Measurements from ENCODE around the gene NUDCD2. TPM values are rescaled to one million over a fixed set of nuclear protein-coding genes. Genes with fewer than 3 reads are reported as not detected.

The NUDCD2 gene
- total RNA-seq, 6 donors from 2014 or later: 3.1 to 25.6 (median 7.9) TPM

DNA sequence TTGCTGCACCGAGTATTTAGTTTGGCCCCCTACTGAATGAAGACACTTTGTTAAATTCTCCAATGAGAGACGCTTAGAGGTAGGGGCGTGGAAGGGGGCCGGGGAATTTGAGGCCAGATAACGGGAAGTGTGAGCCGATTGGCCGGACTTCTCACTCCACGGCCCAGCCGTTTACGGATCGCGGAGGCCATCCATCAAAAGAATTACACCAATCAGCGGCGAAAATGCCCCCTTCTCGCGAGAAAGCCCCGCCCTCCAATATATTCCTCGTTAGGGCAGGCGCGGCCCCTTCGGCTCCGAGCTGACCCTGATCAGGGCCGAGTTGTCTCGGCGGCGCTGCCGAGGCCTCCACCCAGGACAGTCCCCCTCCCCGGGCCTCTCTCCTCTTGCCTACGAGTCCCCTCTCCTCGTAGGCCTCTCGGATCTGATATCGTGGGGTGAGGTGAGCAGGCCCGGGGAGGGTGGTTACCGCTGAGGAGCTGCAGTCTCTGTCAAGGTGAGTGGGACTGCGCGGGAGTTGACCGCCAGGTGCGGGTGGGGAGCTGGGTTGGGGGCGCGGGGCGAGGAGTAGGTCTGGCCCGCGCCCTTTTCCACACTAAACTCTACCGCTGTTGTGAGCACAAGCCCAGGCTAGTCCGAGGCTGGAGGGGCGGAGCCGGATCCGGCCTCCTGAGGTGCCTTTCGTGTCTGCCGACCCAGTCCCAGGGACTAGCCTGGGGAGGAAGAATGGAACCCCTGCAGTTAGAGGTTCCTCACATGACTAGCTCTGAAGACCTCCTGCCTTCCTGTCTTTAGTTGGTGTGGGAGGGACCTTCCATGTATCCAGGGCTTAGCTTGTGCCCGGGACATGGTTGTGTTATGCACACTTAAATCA is 22.4 kb downstream of the NUDCD2 start, which contains the start of gene CCNG1:
Gene CCNG1, plus strand, starts transcription at position 287 of the 874 bp plus-strand sequence. CDS start 1,662 bp downstream, outside the sequence.
- DNase-seq (peak; percentile 93 to 97), ATAC-seq (ENCODE audit: low FRiP score in 2 of 2) (peak; percentile 98)
- TF ChIP-seq, protein P1, sequence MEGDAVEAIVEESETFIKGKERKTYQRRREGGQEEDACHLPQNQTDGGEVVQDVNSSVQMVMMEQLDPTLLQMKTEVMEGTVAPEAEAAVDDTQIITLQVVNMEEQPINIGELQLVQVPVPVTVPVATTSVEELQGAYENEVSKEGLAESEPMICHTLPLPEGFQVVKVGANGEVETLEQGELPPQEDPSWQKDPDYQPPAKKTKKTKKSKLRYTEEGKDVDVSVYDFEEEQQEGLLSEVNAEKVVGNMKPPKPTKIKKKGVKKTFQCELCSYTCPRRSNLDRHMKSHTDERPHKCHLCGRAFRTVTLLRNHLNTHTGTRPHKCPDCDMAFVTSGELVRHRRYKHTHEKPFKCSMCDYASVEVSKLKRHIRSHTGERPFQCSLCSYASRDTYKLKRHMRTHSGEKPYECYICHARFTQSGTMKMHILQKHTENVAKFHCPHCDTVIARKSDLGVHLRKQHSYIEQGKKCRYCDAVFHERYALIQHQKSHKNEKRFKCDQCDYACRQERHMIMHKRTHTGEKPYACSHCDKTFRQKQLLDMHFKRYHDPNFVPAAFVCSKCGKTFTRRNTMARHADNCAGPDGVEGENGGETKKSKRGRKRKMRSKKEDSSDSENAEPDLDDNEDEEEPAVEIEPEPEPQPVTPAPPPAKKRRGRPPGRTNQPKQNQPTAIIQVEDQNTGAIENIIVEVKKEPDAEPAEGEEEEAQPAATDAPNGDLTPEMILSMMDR (IDR thresholded peaks at IDR 0.05): peak in 1 of 6 experiments; percentile 25
- peak in 3 of 4 donors; percentile 67 to 89 (median 81) for TF ChIP-seq POLR2A (IDR thresholded peaks at IDR 0.05)
- no peak for TF ChIP-seq EP300 (IDR thresholded peaks at IDR 0.05)
- peak; percentile 71 to 95 for TF ChIP-seq POLR2AphosphoS5 (IDR thresholded peaks at IDR 0.05)
- WGBS, 2 donors: 0 to 9% methylated on average over 29 to 47 of the region's 51 CpGs
- peak within 1 kb of the TSS; percentile 71 to 95 (median 82) for H3K4me3 ChIP-seq
- no peaks in the 10 kb centered on the region for H3K27me3 ChIP-seq
- H3K36me3 ChIP-seq: peaks cover 7 to 16% (median 10%) of the 10 kb centered on the region in 4 donors
- H3K9me3 ChIP-seq: no peaks in the 10 kb centered on the region
- H3K27ac ChIP-seq: peak within 1 kb of the TSS; percentile 88 to 94 (median 92)
- H3K4me1 ChIP-seq: peaks cover 20 to 27% (median 24%) of the 10 kb centered on the region in 4 donors

DNA sequence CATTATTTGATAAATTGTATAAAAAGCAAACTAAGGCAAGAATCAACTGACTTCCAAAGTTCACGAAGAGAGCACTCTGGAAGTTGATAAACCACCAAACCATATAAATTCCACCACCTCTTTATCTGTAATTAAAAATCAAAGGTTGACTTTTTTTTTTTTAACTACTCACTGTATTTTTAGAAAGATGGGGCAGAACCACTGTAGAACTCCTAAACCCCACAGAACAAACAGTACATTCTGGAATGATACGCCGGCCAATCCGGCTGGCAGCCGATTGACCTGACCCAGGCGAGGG is 22.9 kb downstream of the NUDCD2 start:
- TF ChIP-seq EP300 (IDR thresholded peaks at IDR 0.05) (no peak), POLR2A (IDR thresholded peaks at IDR 0.05) (no peak), POLR2AphosphoS5 (IDR thresholded peaks at IDR 0.05) (no peak)
- TF ChIP-seq, protein P1 (IDR thresholded peaks at IDR 0.05): no peak
- H3K27me3 ChIP-seq: no peaks in the 10 kb centered on the region
- peaks cover 4 to 10% (median 6%) of the 10 kb centered on the region in 4 donors for H3K36me3 ChIP-seq
- H3K4me3 ChIP-seq: peak overlapping the region in 3 of 4 donors; percentile 73 to 95 (median 91)
- peak overlapping the region; percentile 88 to 94 (median 92) for H3K27ac ChIP-seq
- ATAC-seq (ENCODE audit: low FRiP score in 2 of 2) (no peak), DNase-seq (no peak)
- no peaks in the 10 kb centered on the region for H3K9me3 ChIP-seq
- WGBS, 2 donors: 4 to 5% methylated on average over 6 of the region's 6 CpGs
- peaks cover 20 to 27% (median 24%) of the 10 kb centered on the region in 4 donors for H3K4me1 ChIP-seq

DNA sequence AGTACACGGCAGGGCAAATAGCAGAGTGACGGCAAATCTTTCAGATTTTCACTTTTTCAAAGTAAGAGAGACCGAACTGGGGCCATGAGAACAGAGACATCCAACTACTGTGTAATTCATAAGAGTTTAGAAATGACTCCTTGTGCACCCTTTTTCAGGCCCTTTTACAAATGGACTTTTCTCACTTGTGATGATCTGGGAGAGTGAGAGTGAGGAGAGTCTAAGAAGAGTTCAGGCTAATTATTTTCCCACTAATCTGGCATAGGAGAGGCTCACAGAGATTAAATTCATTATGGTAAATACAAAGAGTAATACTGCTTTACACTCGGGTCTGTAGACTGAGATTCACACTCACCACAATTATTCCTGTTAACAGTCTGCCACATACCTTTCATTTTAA is 23.4 kb downstream of the NUDCD2 start:
- Histone ChIP-seq H3K9me3 (no peaks in the 10 kb centered on the region), H3K27me3 (no peaks in the 10 kb centered on the region), H3K27ac (peak overlapping the region in 3 of 4 donors; percentile 88 to 93 (median 92)), H3K36me3 (peaks cover 0 to 6% (median 4%) of the 10 kb centered on the region in 4 donors), H3K4me3 (peak overlapping the region in 1 of 4 donors; percentile 95), H3K4me1 (peaks cover 20 to 27% (median 24%) of the 10 kb centered on the region in 4 donors)
- 86 to 88% methylated on average over 4 of the region's 4 CpGs for WGBS, 2 donors
- ATAC-seq (ENCODE audit: low FRiP score in 2 of 2) (no peak), DNase-seq (no peak)
- TF ChIP-seq, protein P1 (IDR thresholded peaks at IDR 0.05): no peak
- no peak for TF ChIP-seq POLR2A (IDR thresholded peaks at IDR 0.05)
- TF ChIP-seq EP300 (IDR thresholded peaks at IDR 0.05): no peak
- no peak for TF ChIP-seq POLR2AphosphoS5 (IDR thresholded peaks at IDR 0.05)

DNA sequence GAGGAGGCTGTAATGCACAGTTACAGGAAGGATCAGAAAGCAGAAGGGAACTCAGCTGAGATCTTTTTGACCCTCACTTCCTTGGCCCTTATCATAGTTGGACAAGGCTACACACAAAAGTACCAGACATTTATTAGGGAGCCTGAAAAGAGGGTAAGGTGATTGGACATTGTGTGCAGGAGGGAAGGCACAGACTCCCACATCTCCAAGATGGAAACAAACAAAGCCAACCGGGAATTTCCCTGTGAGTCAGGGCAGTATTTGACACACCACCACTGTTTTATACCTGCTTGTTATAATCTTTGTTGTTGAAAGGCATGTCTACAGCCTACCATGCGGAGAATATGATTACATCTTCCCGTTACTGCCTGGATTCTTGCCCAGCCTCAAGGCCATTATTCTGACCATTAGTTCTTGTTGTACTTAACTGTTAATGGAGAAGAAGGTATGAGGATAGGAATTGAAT is 25.5 kb downstream of the NUDCD2 start:
- Histone ChIP-seq H3K4me1 (peaks cover 13 to 20% (median 14%) of the 10 kb centered on the region in 4 donors), H3K9me3 (no peaks in the 10 kb centered on the region), H3K27me3 (no peaks in the 10 kb centered on the region), H3K4me3 (no peak overlapping the region), H3K27ac (no peak overlapping the region), H3K36me3 (no peaks in the 10 kb centered on the region)
- DNase-seq (no peak), ATAC-seq (ENCODE audit: low FRiP score in 2 of 2) (no peak)
- WGBS, 2 donors: 30 to 61% methylated on average over 3 of the region's 3 CpGs
- TF ChIP-seq, protein P1 (IDR thresholded peaks at IDR 0.05): no peak
- TF ChIP-seq POLR2AphosphoS5 (IDR thresholded peaks at IDR 0.05): no peak
- no peak for TF ChIP-seq POLR2A (IDR thresholded peaks at IDR 0.05)
- no peak for TF ChIP-seq EP300 (IDR thresholded peaks at IDR 0.05)
